DND-41 (cell line): ENCODE measurements around the gene SPPL3.

ENCODE experiments used
- EZH2 ChIP-seq: IDR thresholded peaks from 3 replicates; pipeline ENCODE4 v1.6.1; 2012; ENCODE audit warnings: borderline replicate concordance, low read depth, mild to moderate bottlenecking, moderate library complexity, low read length, inconsistent platforms; ENCODE audit not compliant: severe bottlenecking
- TF ChIP-seq, protein P1 (sequence below): IDR thresholded peaks from 2 replicates; pipeline ENCODE4 v1.5.1; 2012; ENCODE audit warnings: borderline replicate concordance, low read length, moderate library complexity, mild to moderate bottlenecking; ENCODE audit not compliant: poor library complexity, severe bottlenecking; ENCODE audit errors: extremely low read depth

- TF ChIP-seq, protein P1, sequence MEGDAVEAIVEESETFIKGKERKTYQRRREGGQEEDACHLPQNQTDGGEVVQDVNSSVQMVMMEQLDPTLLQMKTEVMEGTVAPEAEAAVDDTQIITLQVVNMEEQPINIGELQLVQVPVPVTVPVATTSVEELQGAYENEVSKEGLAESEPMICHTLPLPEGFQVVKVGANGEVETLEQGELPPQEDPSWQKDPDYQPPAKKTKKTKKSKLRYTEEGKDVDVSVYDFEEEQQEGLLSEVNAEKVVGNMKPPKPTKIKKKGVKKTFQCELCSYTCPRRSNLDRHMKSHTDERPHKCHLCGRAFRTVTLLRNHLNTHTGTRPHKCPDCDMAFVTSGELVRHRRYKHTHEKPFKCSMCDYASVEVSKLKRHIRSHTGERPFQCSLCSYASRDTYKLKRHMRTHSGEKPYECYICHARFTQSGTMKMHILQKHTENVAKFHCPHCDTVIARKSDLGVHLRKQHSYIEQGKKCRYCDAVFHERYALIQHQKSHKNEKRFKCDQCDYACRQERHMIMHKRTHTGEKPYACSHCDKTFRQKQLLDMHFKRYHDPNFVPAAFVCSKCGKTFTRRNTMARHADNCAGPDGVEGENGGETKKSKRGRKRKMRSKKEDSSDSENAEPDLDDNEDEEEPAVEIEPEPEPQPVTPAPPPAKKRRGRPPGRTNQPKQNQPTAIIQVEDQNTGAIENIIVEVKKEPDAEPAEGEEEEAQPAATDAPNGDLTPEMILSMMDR, result no peak
- TF ChIP-seq EZH2, result no peak
Measured at GRCh38 chr12:120719496-120720233, 184.5 kb downstream of the SPPL3 start.
